Body of pancreas (tissue), 4 donors: ENCODE measurements around the gene LRRC61. TPM values are rescaled to one million over a fixed set of nuclear protein-coding genes. Genes with fewer than 3 reads are reported as not detected.
A peak's percentile ranks its signal among the peaks of the same experiment; 100 is the strongest.

ENCODE experiments used
- ATAC-seq: fragments of 150-250 bp; one replicate; pipeline ENCODE4 v1.9.1; 2016
- DNase-seq, 4 donors: peaks; one replicate each; pipeline ENCODE4 v3.0.0-alpha.2; 2019
- H3K27ac ChIP-seq, 4 donors: fragments of 200-600 bp; sonication (generic); 1 replicate in 3 of 4; 2 replicates in 1 of 4; pipeline versions ENCODE4 v1.5.1 to v1.6.1; 2016 to 2019; ENCODE audit warnings: mild to moderate bottlenecking in 1 of 4, mixed read lengths in 1 of 4, moderate library complexity in 1 of 4
- H3K27me3 ChIP-seq, 2 donors: fragments of 200-600 bp; sonication (generic); one replicate each; pipeline ENCODE4 v1.6.0; 2016; ENCODE audit warnings: mild to moderate bottlenecking in 1 of 2
- H3K36me3 ChIP-seq, 2 donors: fragments of 200-600 bp; sonication (generic); replicated peaks in 1 of 2; 2 replicates each; pipeline ENCODE4 v1.5.1; 2016; ENCODE audit warnings: low read depth in 2 of 2; ENCODE audit not compliant: insufficient read depth in 1 of 2
- H3K4me1 ChIP-seq: fragments of 200-600 bp; sonication (generic); one replicate; pipeline ENCODE4 v1.6.0; 2016
- H3K4me3 ChIP-seq, 2 donors: fragments of 200-600 bp; sonication (generic); 1 replicate in 1 of 2; 2 replicates in 1 of 2; pipeline ENCODE4 v1.5.1; 2016 to 2019
- H3K9me3 ChIP-seq, 3 donors: fragments of 200-600 bp; sonication (generic); 1 replicate in 2 of 3; 2 replicates in 1 of 3; pipeline ENCODE4 v1.5.1; 2016
- POLR2A ChIP-seq, 3 donors: fragments of 450-650 bp; IDR thresholded peaks; one replicate each; pipeline ENCODE4 v1.6.1; 2016; ENCODE audit warnings: antibody characterized with exemption in 3 of 3, mild to moderate bottlenecking in 2 of 3
- WGBS, 2 donors: methylation state at CpG; one replicate each; pipeline ENCODE4 v1.1.5; 2017; 5-methylcytosine and 5-hydroxymethylcytosine counted together
- intact Hi-C: fragments of 100-400 bp; cut with DNase I; formaldehyde crosslinking; loops from one replicate; pipeline ENCODE4 v1.15.1; 2023
- total RNA-seq, 2 donors: library from RNA; depleted of rRNA; stranded (reverse); fragments of >200 nt; gene quantifications; one replicate each; pipeline ENCODE4 v1.1.0, GENCODE V29; 2016
- TF ChIP-seq, protein P1 (sequence below), 7 experiments: fragments of 450-650 bp in 4 of 7; fragments of 200-600 bp in 3 of 7; sonication (generic) in 3 of 7; IDR thresholded peaks; one replicate each; pipeline ENCODE4 v1.5.1; 2016 to 2019; ENCODE audit warnings: antibody characterized with exemption in 7 of 7

Gene LRRC61
- total RNA-seq, 2 donors from 2014 or later = 4.9 to 25.2 TPM

DNA sequence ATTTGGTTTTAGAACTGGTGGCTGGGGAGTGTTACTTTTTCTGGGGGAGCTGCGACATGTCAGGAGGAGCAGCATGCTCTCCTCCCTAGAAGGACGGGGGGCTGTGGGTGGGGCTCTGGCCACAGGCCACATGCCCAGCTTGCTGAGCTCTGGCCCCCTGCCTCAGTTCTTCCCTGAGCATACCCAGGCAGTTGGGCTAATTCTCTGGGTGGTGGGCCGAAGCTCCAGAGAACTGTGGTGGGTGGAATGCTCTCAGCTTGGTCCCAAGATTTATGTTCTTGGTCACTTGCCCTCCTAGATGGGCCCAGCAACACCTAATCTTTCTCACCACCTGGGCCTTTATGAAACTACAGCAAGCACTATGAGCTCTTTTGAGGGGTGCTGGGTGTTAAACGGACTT lies 50.9 kb downstream of the LRRC61 start:
- DNase-seq = no peak
- no peak overlapping the region for H3K4me3 ChIP-seq
- peak overlapping the region in 1 of 4 donors; percentile 25 for H3K27ac ChIP-seq
- H3K36me3 ChIP-seq = peaks cover 0 to 2% of the 10 kb centered on the region in 2 donors
- WGBS, 2 donors = 83 to 88% methylated on average over 4 of the region's 4 CpGs
- peaks cover 80% of the 10 kb centered on the region for H3K4me1 ChIP-seq
- no peak for ATAC-seq
- H3K27me3 ChIP-seq = no peaks in the 10 kb centered on the region
- no peaks in the 10 kb centered on the region for H3K9me3 ChIP-seq
- no peak for TF ChIP-seq POLR2A (IDR thresholded peaks at IDR 0.05)
- TF ChIP-seq, protein P1, sequence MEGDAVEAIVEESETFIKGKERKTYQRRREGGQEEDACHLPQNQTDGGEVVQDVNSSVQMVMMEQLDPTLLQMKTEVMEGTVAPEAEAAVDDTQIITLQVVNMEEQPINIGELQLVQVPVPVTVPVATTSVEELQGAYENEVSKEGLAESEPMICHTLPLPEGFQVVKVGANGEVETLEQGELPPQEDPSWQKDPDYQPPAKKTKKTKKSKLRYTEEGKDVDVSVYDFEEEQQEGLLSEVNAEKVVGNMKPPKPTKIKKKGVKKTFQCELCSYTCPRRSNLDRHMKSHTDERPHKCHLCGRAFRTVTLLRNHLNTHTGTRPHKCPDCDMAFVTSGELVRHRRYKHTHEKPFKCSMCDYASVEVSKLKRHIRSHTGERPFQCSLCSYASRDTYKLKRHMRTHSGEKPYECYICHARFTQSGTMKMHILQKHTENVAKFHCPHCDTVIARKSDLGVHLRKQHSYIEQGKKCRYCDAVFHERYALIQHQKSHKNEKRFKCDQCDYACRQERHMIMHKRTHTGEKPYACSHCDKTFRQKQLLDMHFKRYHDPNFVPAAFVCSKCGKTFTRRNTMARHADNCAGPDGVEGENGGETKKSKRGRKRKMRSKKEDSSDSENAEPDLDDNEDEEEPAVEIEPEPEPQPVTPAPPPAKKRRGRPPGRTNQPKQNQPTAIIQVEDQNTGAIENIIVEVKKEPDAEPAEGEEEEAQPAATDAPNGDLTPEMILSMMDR (IDR thresholded peaks at IDR 0.05) = no peak
- intact Hi-C loops = no loop called here

DNA sequence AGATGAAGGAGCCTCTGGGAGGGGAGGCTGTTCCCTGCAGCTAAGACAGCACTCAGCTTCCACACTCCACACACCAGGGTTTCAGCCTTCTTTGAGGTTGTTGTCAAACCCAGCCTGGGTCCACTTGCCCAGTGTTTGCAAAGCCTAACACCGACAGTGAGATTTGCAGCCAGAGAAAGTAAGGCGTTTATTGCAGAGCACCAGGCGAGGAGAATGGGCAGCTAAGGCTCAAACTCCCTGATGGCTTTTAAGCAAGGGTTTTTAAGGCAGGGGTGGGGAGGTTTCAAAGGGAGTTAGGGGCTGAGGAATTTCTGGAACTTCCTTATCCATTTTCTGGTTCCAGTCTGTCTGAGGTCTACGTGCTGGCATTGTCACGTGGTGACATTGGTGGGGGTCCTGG lies 51.3 kb downstream of the LRRC61 start:
- ATAC-seq (no peak), DNase-seq (no peak)
- intact Hi-C loops = no loop called here
- WGBS, 2 donors = 86 to 91% methylated on average over 5 of the region's 5 CpGs
- Histone ChIP-seq H3K27me3 (no peaks in the 10 kb centered on the region), H3K4me1 (peaks cover 80% of the 10 kb centered on the region), H3K27ac (no peak overlapping the region), H3K4me3 (no peak overlapping the region), H3K36me3 (peaks cover 0 to 2% of the 10 kb centered on the region in 2 donors), H3K9me3 (no peaks in the 10 kb centered on the region)
- TF ChIP-seq, protein P1 (IDR thresholded peaks at IDR 0.05) = no peak
- no peak for TF ChIP-seq POLR2A (IDR thresholded peaks at IDR 0.05)

DNA sequence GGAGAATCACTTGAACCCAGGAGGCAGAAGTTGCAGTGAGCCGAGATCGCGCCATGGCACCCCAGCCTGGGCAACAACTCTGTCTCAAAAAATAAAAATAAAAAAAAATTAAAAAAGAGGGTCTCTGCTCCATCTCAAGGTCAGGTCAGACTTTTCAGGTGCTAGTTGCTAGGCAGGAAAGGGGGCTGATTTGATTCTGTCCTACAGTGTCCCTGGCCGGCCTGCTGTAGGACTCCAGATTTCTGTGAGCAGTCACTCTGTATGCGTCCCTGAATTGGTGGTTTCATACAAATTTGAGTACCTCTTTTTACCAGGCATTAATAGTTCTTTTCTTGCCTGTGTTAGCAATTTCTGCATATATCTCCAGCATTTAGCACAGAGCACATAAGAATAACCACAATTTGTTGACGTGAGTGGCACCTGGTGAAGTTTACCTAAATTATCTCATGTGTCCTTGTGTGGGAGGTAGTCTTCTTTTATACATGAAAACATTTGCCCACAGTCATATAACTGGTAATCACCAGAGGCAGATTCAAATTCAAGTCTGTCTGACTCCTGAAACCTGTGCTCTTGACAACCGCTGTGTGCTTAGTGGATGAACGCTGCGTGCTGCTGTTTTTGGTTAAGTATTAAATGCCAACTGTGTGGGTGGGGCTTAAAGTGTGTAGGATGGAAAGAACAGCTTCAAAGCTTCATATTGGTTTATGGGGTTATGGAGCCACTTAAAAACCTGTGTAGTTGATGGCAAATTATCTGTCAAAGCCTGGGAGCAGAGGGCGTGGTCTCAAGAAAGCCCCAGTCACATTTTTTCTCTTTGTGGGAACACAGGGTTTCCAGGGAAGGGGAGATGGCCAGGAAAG lies 52.7 kb downstream of the LRRC61 start:
- DNase-seq (no peak), ATAC-seq (no peak)
- intact Hi-C loops = no loop called here
- WGBS, 2 donors = 66 to 67% methylated on average over 10 of the region's 10 CpGs
- Histone ChIP-seq H3K36me3 (peaks cover 0 to 2% of the 10 kb centered on the region in 2 donors), H3K27ac (peak overlapping the region in 2 of 4 donors; percentile 97 to 98), H3K4me3 (no peak overlapping the region), H3K27me3 (no peaks in the 10 kb centered on the region), H3K9me3 (no peaks in the 10 kb centered on the region), H3K4me1 (peaks cover 78% of the 10 kb centered on the region)
- TF ChIP-seq, protein P1 (IDR thresholded peaks at IDR 0.05) = no peak
- no peak for TF ChIP-seq POLR2A (IDR thresholded peaks at IDR 0.05)

DNA sequence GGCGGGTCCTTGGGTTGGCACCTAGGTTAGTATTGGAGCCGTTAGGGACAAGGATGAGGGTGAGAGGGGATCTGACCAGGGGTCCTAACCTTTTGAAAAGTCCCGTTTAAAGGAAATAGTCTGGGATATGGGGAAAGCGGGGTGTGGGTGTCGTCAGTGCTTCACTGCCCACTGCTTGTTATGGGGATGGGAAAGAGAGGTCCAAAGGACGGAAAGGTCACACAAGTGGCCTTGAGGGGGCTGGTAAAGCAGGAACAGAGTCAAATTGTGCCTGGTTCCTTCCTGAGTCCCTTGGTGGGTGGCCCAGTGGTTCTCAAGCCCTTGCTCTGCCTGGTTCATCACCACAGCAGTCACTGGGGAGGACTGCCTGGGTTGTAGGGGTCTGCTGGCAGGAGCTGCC lies 53.4 kb downstream of the LRRC61 start:
- Histone ChIP-seq H3K27me3 (no peaks in the 10 kb centered on the region), H3K36me3 (peaks cover 0 to 2% of the 10 kb centered on the region in 2 donors), H3K4me3 (no peak overlapping the region), H3K4me1 (peaks cover 75% of the 10 kb centered on the region), H3K9me3 (no peaks in the 10 kb centered on the region), H3K27ac (peak overlapping the region in 2 of 4 donors; percentile 97 to 98)
- TF ChIP-seq, protein P1 (IDR thresholded peaks at IDR 0.05) = no peak
- no peak for TF ChIP-seq POLR2A (IDR thresholded peaks at IDR 0.05)
- intact Hi-C loops = no loop called here
- WGBS, 2 donors = 68 to 70% methylated on average over 6 of the region's 6 CpGs
- ATAC-seq (no peak), DNase-seq (no peak)
